ENCODE measurements around the gene OSTC.

GRCh38 chr4:108702960-108703359 lies 52.6 kb downstream of the OSTC start:
- TF ChIP-seq CTCF (IDR thresholded peaks at IDR 0.05; ENCODE audit: low read length): no peak
- no peak for TF ChIP-seq EZH2 (IDR thresholded peaks at IDR 0.05; ENCODE audit: borderline replicate concordance, low read length)

All from OCI-LY1 (cell line).